Measurements from ENCODE around the gene BIN1.

DNA sequence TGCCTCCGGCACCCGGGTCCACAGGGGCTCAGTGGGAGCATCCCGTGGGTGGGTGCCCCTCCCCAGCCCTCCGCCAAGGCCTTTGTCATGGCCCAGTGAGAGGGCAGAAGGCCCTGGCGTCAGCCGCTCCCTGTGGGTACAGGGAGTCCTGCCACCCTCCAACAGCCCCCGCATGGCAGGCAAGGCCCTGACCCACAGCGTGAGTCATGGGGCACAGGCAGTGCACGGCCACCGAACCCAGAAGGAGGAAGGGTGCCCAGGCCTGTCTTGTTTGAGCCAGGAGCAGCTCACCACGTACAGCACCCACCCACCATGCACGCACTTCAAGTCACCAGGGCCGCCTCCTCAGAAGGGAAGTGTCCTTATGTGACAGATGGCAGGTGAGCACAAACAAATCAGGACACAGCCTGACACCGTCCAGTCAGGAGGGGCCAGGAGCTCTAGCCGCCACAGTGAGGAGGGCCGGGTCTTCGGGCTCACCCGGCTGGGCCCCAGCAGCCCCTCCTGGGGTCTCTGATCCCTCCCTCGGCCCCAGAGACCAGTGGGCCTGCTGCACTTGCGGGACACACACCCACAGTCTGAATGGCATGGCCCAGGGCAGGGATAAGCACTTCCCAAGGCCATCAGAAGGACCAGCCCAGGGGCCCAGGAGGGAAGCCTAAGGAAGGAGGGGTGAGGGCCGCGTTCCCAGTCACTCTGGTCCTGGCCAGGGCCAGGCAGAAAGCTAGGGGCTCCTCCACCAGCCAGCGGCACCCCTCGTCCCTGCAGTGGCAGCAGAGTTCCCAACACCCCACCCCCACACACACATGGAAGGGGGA, 25.8 kb downstream of the BIN1 start:
- TF ChIP-seq POLR2AphosphoS5 (IDR thresholded peaks at IDR 0.05; ENCODE audit: low read depth, low read length), result no peak
- TF ChIP-seq RCOR1 (IDR thresholded peaks at IDR 0.05; ENCODE audit: low read length), result no peak
- TF ChIP-seq, protein P1, sequence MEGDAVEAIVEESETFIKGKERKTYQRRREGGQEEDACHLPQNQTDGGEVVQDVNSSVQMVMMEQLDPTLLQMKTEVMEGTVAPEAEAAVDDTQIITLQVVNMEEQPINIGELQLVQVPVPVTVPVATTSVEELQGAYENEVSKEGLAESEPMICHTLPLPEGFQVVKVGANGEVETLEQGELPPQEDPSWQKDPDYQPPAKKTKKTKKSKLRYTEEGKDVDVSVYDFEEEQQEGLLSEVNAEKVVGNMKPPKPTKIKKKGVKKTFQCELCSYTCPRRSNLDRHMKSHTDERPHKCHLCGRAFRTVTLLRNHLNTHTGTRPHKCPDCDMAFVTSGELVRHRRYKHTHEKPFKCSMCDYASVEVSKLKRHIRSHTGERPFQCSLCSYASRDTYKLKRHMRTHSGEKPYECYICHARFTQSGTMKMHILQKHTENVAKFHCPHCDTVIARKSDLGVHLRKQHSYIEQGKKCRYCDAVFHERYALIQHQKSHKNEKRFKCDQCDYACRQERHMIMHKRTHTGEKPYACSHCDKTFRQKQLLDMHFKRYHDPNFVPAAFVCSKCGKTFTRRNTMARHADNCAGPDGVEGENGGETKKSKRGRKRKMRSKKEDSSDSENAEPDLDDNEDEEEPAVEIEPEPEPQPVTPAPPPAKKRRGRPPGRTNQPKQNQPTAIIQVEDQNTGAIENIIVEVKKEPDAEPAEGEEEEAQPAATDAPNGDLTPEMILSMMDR (IDR thresholded peaks at IDR 0.05), result no peak
- no peak for TF ChIP-seq YY1 (IDR thresholded peaks at IDR 0.05; ENCODE audit: low read depth)
- no peak for TF ChIP-seq MAX (IDR thresholded peaks at IDR 0.05; ENCODE audit: low read depth)
- TF ChIP-seq RFX5 (IDR thresholded peaks at IDR 0.05; ENCODE audit: low read length), result no peak
- no peak for TF ChIP-seq SMC3 (IDR thresholded peaks at IDR 0.05; ENCODE audit: low read depth, low read length)
- TF ChIP-seq CHD2 (IDR thresholded peaks at IDR 0.05; ENCODE audit: low read length, partially characterized antibody), result no peak
- no peak for TF ChIP-seq RAD21 (IDR thresholded peaks at IDR 0.05; ENCODE audit: low read length)
- no peak for TF ChIP-seq EZH2phosphoT487 (IDR thresholded peaks at IDR 0.05; ENCODE audit: borderline replicate concordance, low read depth)
- no peak for TF ChIP-seq TAF1 (IDR thresholded peaks at IDR 0.05; ENCODE audit: borderline replicate concordance, low read depth, low read length)
